ENCODE data around the gene CA11. TPM values are rescaled to one million over a fixed set of nuclear protein-coding genes. Genes with fewer than 3 reads are reported as not detected.

The CA11 gene
- total and polyA plus RNA-seq, 11 donors: 2.2 to 14.8 (median 5.8) TPM

- Histone ChIP-seq H3K36me3 (no peaks in the 10 kb centered on the region), H3K4me1 (peaks cover 0 to 15% (median 7%) of the 10 kb centered on the region in 12 donors), H3K27me3 (no peaks in the 10 kb centered on the region), H3K27ac (no peak overlapping the region), H3K4me3 (no peak overlapping the region), H3K9me3 (no peaks in the 10 kb centered on the region)
- DNase-seq (no peak), ATAC-seq (no peak)
- intact Hi-C loops (cut with DNase I): no loop called here
- TF ChIP-seq POLR2A (IDR thresholded peaks at IDR 0.05): no peak
- WGBS, 4 donors: 85 to 91% (median 88%) methylated on average over 13 to 14 of the region's 14 CpGs
Measured at GRCh38 chr19:48664476-48664875, 18.5 kb upstream of the CA11 start.

GRCh38 chr19:48663667-48664066 is 17.7 kb upstream of the CA11 start:
- no peak overlapping the region for H3K4me3 ChIP-seq
- no peak overlapping the region for H3K27ac ChIP-seq
- WGBS, 4 donors: 91 to 95% (median 92%) methylated on average over 4 of the region's 4 CpGs
- intact Hi-C loops (cut with DNase I): no loop called here
- peaks cover 0 to 15% (median 7%) of the 10 kb centered on the region in 12 donors for H3K4me1 ChIP-seq
- DNase-seq (no peak), ATAC-seq (no peak)
- TF ChIP-seq CTCF (IDR thresholded peaks at IDR 0.05): no peak
- TF ChIP-seq POLR2A (IDR thresholded peaks at IDR 0.05): no peak
- no peaks in the 10 kb centered on the region for H3K27me3 ChIP-seq
- no peaks in the 10 kb centered on the region for H3K36me3 ChIP-seq
- no peaks in the 10 kb centered on the region for H3K9me3 ChIP-seq

GRCh38 chr19:48661711-48662090 is 15.7 kb upstream of the CA11 start:
- no peak overlapping the region for H3K4me3 ChIP-seq
- 90 to 95% (median 93%) methylated on average over 43 to 50 of the region's 50 CpGs for WGBS, 4 donors
- TF ChIP-seq POLR2A (IDR thresholded peaks at IDR 0.05) (no peak), CTCF (IDR thresholded peaks at IDR 0.05) (no peak)
- H3K36me3 ChIP-seq: no peaks in the 10 kb centered on the region
- H3K9me3 ChIP-seq: no peaks in the 10 kb centered on the region
- ATAC-seq (no peak), DNase-seq (no peak)
- intact Hi-C loops (cut with DNase I): no loop called here
- peaks cover 0 to 15% (median 7%) of the 10 kb centered on the region in 12 donors for H3K4me1 ChIP-seq
- no peaks in the 10 kb centered on the region for H3K27me3 ChIP-seq
- no peak overlapping the region for H3K27ac ChIP-seq

- H3K36me3 ChIP-seq: no peaks in the 10 kb centered on the region
- 55 to 65% (median 63%) methylated on average over 35 of the region's 35 CpGs for WGBS, 4 donors
- H3K4me3 ChIP-seq: peak overlapping the region in 4 of 12 donors; percentile 0 to 31 (median 14)
- intact Hi-C loops (cut with DNase I): no loop called here
- peak; percentile 89 to 92 (median 90) for DNase-seq
- peak overlapping the region in 11 of 12 donors; percentile 14 to 73 (median 47) for H3K27ac ChIP-seq
- no peaks in the 10 kb centered on the region for H3K9me3 ChIP-seq
- no peaks in the 10 kb centered on the region for H3K27me3 ChIP-seq
- peaks cover 0 to 15% (median 7%) of the 10 kb centered on the region in 12 donors for H3K4me1 ChIP-seq
- TF ChIP-seq CTCF (IDR thresholded peaks at IDR 0.05): no peak
- TF ChIP-seq POLR2A (IDR thresholded peaks at IDR 0.05): no peak
- ATAC-seq: peak; percentile 89 to 96 (median 92)
Measured at GRCh38 chr19:48660852-48661710, 15.1 kb upstream of the CA11 start.

Measured in heart left ventricle (tissue), 16 donors.